Measurements from ENCODE around the gene GPC6.

GPC6 gene

DNA sequence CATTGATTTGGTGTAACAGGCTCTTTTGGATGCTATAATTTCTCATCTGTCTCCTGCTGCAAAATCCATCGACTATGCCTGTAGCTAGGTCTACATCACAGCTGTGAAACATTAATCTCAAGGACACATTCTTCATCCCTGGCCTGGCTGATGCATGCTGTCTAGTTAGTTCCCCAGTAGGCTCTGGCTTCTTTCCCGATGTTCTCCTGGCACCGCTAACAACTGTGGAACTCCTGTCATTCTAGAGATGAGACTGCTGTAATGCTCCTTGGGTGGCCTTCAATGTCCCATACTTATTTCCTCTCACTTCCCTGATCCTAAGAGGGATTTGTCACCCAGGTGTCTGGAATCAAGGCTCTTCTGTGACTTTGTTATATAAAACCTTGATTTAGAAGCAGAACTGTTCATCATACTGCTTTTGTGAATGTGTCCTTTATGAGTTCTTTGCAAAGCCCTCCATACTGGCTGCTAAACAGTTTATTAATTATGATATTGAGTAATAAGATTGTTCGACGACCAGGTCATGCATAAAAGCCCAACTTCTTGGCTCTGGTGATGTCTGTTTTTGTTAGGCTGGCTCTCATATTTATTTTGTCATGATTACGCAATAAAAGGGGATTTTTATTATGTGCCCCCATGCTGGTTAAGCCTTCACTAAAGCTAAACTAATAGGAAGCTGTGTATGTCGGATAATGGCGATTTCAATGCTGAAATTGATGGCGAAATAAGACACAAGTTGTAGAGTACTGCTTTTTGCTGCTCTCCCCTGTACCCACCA is 1025.4 kb downstream of the GPC6 start:
- no peaks in the 10 kb centered on the region for H3K9me3 ChIP-seq (ENCODE audit: control insufficient read depth, insufficient read depth, low read depth, low read length)
- H3K4me1 ChIP-seq (ENCODE audit: control insufficient read depth, insufficient read depth, low read length): no peaks in the 10 kb centered on the region
- ChIA-PET CTCF (interaction anchor here (0.5 to 0.7 kb wide), 2 partner anchors 324 to 390 kb away, joined by 4 read pairs; no protein-coding TSS in a partner anchor), POLR2A (no interaction called here)
- no peak overlapping the region for H3K27ac ChIP-seq (ENCODE audit: extremely low read depth, low read depth, low read length)
- no peaks in the 10 kb centered on the region for H3K36me3 ChIP-seq (ENCODE audit: control insufficient read depth in 2 of 2, insufficient read depth in 1 of 2, low read length in 2 of 2)
- TF ChIP-seq ZNF785 (tag by site-specific recombination; IDR thresholded peaks at IDR 0.05) (no peak), ZBTB17 (tag by site-specific recombination; IDR thresholded peaks at IDR 0.05) (peak; percentile 38; the same call in 1 of the 2 replicates), ZNF585B (tag by site-specific recombination; IDR thresholded peaks at IDR 0.05) (no peak), MZF1 (tag by site-specific recombination; IDR thresholded peaks at IDR 0.05; ENCODE audit: borderline replicate concordance) (peak; percentile 80; the same call in 1 of the 2 replicates), TRIM28 (IDR thresholded peaks at IDR 0.05; ENCODE audit: borderline replicate concordance, low read length) (peak; percentile 65; the same call in 1 of the 2 replicates)
- TF ChIP-seq, protein P1, sequence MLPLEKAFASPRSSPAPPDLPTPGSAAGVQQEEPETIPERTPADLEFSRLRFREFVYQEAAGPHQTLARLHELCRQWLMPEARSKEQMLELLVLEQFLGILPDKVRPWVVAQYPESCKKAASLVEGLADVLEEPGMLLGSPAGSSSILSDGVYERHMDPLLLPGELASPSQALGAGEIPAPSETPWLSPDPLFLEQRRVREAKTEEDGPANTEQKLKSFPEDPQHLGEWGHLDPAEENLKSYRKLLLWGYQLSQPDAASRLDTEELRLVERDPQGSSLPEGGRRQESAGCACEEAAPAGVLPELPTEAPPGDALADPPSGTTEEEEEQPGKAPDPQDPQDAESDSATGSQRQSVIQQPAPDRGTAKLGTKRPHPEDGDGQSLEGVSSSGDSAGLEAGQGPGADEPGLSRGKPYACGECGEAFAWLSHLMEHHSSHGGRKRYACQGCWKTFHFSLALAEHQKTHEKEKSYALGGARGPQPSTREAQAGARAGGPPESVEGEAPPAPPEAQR (tag by site-specific recombination; IDR thresholded peaks at IDR 0.05): no peak
- TF ChIP-seq, protein P2, sequence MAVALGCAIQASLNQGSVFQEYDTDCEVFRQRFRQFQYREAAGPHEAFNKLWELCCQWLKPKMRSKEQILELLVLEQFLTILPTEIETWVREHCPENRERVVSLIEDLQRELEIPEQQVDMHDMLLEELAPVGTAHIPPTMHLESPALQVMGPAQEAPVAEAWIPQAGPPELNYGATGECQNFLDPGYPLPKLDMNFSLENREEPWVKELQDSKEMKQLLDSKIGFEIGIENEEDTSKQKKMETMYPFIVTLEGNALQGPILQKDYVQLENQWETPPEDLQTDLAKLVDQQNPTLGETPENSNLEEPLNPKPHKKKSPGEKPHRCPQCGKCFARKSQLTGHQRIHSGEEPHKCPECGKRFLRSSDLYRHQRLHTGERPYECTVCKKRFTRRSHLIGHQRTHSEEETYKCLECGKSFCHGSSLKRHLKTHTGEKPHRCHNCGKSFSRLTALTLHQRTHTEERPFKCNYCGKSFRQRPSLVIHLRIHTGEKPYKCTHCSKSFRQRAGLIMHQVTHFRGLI (tag by site-specific recombination; IDR thresholded peaks at IDR 0.05): 0 out of 2 replicates have a peak, but pooled peaks have one; percentile 17
- H3K4me3 ChIP-seq (ENCODE audit: low read depth, low read length): no peak overlapping the region

DNA sequence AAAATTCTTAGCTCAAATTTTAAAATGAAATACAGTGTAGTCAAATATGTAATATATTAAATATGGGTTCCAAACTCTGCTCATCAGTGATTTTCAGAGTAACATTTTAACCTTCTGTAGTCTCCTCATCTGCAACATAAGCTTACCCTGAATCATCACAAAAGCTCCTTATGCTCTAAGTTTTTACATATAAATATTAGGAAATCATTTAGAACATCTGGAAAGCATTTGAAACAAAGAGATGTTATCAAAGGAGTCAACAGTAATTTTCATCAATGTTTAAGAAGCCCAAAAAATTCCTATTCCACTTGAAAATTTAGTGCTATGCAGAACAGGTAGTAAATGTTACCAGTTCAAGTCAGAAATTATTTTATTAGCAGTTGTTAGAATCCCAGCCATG is 1028.1 kb downstream of the GPC6 start:
- Histone ChIP-seq H3K36me3 (ENCODE audit: control insufficient read depth in 2 of 2, insufficient read depth in 1 of 2, low read length in 2 of 2) (no peaks in the 10 kb centered on the region), H3K27ac (ENCODE audit: extremely low read depth, low read depth, low read length) (no peak overlapping the region), H3K4me1 (ENCODE audit: control insufficient read depth, insufficient read depth, low read length) (no peaks in the 10 kb centered on the region), H3K4me3 (ENCODE audit: low read depth, low read length) (no peak overlapping the region), H3K9me3 (ENCODE audit: control insufficient read depth, insufficient read depth, low read depth, low read length) (no peaks in the 10 kb centered on the region)
- ChIA-PET POLR2A (no interaction called here), CTCF (no interaction called here)
- TF ChIP-seq ZNF530 (tag by site-specific recombination; IDR thresholded peaks at IDR 0.05; ENCODE audit: low read depth) (no peak), ZSCAN30 (tag by site-specific recombination; IDR thresholded peaks at IDR 0.05) (no peak), WT1 (tag by site-specific recombination; IDR thresholded peaks at IDR 0.05) (no peak), ZNF416 (tag by site-specific recombination; IDR thresholded peaks at IDR 0.05) (no peak), ZNF777 (tag by site-specific recombination; IDR thresholded peaks at IDR 0.05; ENCODE audit: borderline replicate concordance) (no peak), ZNF768 (tag by site-specific recombination; IDR thresholded peaks at IDR 0.05) (no peak), ZNF350 (tag by site-specific recombination; IDR thresholded peaks at IDR 0.05) (no peak), ZNF629 (tag by site-specific recombination; IDR thresholded peaks at IDR 0.05) (no peak), ZNF138 (tag by site-specific recombination; IDR thresholded peaks at IDR 0.05; ENCODE audit: borderline replicate concordance) (no peak), ZNF391 (tag by site-specific recombination; IDR thresholded peaks at IDR 0.05; ENCODE audit: borderline replicate concordance, low read depth) (no peak), MZF1 (tag by site-specific recombination; IDR thresholded peaks at IDR 0.05; ENCODE audit: borderline replicate concordance) (no peak)
- TF ChIP-seq, protein P3, sequence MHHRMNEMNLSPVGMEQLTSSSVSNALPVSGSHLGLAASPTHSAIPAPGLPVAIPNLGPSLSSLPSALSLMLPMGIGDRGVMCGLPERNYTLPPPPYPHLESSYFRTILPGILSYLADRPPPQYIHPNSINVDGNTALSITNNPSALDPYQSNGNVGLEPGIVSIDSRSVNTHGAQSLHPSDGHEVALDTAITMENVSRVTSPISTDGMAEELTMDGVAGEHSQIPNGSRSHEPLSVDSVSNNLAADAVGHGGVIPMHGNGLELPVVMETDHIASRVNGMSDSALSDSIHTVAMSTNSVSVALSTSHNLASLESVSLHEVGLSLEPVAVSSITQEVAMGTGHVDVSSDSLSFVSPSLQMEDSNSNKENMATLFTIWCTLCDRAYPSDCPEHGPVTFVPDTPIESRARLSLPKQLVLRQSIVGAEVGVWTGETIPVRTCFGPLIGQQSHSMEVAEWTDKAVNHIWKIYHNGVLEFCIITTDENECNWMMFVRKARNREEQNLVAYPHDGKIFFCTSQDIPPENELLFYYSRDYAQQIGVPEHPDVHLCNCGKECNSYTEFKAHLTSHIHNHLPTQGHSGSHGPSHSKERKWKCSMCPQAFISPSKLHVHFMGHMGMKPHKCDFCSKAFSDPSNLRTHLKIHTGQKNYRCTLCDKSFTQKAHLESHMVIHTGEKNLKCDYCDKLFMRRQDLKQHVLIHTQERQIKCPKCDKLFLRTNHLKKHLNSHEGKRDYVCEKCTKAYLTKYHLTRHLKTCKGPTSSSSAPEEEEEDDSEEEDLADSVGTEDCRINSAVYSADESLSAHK (tag by site-specific recombination; IDR thresholded peaks at IDR 0.05): no peak
- TF ChIP-seq, protein P4, sequence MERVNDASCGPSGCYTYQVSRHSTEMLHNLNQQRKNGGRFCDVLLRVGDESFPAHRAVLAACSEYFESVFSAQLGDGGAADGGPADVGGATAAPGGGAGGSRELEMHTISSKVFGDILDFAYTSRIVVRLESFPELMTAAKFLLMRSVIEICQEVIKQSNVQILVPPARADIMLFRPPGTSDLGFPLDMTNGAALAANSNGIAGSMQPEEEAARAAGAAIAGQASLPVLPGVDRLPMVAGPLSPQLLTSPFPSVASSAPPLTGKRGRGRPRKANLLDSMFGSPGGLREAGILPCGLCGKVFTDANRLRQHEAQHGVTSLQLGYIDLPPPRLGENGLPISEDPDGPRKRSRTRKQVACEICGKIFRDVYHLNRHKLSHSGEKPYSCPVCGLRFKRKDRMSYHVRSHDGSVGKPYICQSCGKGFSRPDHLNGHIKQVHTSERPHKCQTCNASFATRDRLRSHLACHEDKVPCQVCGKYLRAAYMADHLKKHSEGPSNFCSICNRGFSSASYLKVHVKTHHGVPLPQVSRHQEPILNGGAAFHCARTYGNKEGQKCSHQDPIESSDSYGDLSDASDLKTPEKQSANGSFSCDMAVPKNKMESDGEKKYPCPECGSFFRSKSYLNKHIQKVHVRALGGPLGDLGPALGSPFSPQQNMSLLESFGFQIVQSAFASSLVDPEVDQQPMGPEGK (tag by site-specific recombination; IDR thresholded peaks at IDR 0.05): no peak
- TF ChIP-seq, protein P5, sequence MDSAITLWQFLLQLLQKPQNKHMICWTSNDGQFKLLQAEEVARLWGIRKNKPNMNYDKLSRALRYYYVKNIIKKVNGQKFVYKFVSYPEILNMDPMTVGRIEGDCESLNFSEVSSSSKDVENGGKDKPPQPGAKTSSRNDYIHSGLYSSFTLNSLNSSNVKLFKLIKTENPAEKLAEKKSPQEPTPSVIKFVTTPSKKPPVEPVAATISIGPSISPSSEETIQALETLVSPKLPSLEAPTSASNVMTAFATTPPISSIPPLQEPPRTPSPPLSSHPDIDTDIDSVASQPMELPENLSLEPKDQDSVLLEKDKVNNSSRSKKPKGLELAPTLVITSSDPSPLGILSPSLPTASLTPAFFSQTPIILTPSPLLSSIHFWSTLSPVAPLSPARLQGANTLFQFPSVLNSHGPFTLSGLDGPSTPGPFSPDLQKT (IDR thresholded peaks at IDR 0.05; ENCODE audit: borderline replicate concordance, low read depth, low read length): no peak
- TF ChIP-seq, protein P6, sequence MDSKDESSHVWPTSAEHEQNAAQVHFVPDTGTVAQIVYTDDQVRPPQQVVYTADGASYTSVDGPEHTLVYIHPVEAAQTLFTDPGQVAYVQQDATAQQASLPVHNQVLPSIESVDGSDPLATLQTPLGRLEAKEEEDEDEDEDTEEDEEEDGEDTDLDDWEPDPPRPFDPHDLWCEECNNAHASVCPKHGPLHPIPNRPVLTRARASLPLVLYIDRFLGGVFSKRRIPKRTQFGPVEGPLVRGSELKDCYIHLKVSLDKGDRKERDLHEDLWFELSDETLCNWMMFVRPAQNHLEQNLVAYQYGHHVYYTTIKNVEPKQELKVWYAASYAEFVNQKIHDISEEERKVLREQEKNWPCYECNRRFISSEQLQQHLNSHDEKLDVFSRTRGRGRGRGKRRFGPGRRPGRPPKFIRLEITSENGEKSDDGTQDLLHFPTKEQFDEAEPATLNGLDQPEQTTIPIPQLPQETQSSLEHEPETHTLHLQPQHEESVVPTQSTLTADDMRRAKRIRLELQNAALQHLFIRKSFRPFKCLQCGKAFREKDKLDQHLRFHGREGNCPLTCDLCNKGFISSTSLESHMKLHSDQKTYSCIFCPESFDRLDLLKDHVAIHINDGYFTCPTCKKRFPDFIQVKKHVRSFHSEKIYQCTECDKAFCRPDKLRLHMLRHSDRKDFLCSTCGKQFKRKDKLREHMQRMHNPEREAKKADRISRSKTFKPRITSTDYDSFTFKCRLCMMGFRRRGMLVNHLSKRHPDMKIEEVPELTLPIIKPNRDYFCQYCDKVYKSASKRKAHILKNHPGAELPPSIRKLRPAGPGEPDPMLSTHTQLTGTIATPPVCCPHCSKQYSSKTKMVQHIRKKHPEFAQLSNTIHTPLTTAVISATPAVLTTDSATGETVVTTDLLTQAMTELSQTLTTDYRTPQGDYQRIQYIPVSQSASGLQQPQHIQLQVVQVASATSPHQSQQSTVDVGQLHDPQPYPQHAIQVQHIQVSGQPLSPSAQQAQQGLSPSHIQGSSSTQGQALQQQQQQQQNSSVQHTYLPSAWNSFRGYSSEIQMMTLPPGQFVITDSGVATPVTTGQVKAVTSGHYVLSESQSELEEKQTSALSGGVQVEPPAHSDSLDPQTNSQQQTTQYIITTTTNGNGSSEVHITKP (tag by site-specific recombination; IDR thresholded peaks at IDR 0.05): no peak
